Activated CD8-positive, alpha-beta memory T cell treated with anti-CD3 and anti-CD28 coated beads, Interleukin-2, amount 50 U/mL, for 24 hours (primary cell): ENCODE results near the gene PAK5.

Experiments used
- DNase-seq: peaks from one replicate; pipeline ENCODE4 v3.0.0-alpha.2; 2020; ENCODE audit errors: extremely low read depth

PAK5 gene

DNA sequence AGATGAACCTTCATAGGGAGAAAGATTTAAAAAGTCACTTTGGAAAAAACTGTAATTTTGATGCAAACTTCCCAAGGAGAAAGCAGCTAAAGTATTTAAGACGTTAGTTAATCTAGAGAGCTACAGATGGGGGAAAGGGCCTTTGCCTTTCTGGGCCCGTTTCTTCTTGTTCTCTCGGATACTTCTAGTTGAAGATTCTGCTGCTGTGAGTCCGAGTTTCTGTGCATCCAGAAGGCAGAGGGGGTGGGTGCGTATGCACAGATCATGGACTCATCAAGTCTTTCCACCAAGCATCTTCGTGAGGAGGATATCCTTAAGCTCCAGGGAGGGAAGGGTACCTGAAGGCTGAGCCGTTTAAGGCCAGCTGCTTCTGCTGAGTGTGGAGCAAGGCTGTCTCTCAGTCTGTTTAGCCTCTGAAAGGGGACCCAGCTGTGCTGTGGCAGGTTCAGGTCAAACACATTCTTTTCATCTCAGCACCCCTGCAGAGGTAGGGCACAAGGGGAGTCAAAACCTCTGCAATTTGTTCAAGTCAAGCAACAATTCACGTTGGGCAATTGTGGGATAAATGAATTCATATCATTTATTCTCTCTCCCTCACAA, 320.2 kb downstream of the PAK5 start:
- DNase-seq: no peak

DNA sequence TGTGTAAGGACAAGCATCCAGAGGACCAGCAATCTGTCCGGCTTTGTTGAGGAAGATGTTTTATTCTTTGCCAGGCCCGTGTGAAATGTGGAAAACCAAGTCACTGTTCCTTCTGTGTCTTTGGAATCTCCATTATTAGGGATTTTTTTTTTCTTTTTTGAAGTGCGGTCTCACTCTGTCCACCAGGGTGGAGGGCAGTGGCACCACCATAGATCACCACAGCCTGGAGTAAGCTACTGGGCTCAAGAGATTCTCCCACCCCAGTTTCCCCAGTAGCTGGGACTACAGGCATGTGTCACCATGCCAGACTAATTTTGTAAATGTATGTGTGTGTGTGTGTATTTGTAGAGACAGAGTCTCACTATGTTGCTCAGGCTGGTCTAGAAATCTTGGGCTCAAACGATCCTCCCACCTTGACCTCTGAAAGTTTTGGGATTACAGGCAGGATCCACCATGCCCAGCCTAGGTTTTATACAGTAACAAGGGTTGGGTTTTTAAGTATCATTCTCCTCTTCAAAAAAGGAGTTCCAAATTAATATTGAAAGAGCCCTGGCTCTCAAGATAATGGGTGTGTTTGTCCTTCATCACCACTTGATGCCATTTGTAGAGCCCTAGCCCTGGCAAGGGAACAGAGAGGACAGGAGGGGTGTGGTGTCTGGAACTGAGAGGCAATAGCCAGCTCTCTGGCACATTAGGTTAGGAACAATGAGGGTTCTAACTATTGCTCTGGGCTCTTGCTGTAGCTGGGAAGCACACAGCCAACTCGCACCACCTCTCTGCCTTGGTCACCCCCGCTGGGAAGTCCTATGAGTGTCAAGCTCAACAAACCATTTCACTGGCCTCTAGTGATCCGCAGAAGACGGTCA, 321.3 kb downstream of the PAK5 start:
- DNase-seq: no peak

DNA sequence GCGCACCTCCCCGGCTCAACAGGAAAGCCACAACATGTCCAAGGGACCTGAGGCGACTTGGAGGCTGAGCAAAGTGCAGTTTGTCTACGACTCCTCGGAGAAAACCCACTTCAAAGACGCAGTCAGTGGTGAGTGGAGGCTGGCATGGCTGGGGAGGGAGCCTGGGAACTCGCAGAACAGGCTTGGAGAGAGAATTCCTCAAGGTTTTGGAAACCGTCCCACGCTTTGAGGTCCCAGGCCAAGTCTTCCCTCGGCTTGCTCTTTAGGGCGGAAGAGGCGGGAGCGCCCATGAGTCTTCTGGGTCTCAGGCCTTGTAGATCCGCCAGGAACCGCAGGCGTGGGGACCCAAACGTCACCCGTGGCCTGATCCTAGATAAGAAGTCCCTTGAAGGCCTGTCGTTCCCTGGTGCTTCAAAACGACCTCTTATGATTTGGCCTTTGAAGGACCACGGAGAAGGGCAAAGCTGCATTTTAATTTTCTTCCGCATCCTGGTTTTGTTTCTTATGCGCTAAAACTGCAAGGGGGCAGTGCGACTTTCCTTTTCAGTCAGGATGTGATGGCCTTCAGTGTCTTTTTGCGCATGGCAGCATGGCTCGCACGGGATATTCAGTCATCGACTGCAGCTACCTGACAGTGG, 322.5 kb downstream of the PAK5 start:
- DNase-seq: no peak

DNA sequence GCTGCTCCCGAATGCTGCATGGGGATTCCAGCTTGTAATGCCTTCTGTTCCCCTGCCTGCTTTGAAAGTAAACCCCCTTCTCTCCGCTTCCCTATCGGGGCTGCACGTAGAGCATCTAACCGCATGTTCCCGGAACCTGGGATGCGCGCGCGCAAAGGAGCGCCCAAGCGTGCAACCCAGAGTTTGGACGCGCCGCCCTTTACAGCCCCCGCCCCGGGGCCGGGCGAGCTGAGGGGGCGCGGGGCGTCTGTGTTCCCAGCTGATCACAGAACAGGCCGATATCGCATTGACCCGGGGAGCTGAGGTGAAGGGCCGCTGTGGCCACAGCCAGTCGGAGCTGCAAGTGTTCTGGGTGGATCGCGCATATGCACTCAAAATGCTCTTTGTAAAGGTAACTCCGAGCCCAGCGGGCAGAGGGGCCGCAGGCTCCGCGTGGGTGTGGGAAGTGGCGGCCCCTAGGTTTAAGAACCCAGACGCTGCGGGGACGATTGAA, 323.1 kb downstream of the PAK5 start:
- DNase-seq: no peak

DNA sequence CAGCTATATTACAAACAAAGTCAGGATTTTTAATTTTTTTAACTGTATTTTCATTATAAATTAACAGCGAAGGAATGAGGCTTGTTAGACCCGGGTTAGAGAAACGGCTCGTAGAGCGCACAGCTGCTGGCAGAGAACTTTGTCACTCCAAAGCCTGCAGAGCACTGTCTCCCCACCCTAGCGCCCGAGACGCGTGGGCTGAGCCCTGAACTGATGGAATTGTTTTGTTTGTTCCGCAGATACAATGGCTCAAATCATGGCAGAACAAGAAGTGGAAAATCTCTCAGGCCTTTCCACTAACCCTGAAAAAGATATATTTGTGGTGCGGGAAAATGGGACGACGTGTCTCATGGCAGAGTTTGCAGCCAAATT, 323.7 kb downstream of the PAK5 start:
- DNase-seq: no peak

DNA sequence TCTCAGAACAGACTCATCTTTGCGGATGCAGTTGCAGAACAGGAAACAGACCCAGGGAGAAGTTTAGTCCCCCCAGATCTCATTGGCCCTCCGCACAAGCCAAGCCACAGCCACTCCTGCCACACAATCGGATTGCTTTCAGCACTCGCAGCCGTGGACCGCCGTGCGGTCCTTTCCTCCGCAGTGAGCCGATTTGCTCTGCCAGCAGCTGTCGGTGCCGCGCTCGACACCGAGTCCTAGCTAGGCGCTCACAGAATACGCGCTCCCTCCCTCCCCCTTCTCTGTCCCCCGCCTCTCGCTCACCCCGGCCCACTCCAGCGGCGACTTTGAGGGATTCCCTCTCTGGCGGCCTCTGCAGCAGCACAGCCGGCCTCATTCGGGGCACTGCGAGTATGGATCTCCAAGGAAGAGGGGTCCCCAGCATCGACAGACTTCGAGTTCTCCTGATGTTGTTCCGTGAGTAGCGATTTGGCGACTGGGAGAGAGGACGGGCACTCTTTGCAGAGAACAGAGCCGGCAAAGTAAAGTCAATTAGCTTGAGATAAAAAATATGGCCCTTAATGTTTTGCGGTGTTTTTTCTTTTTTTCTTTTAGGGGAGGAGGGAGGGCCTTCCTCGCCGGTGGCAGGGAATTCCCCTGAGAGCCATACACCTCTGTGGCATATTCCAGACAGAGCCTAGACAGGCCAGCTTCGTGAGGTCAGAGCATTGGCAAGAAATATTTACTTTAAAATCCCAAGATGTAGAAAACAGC, 324.2 kb downstream of the PAK5 start, which contains the start of gene LAMP5:
Gene LAMP5, plus strand, starts transcription at position 130 of the 753 bp plus-strand sequence. Its CDS starts 263 bp downstream, at position 393.
- DNase-seq: no peak

DNA sequence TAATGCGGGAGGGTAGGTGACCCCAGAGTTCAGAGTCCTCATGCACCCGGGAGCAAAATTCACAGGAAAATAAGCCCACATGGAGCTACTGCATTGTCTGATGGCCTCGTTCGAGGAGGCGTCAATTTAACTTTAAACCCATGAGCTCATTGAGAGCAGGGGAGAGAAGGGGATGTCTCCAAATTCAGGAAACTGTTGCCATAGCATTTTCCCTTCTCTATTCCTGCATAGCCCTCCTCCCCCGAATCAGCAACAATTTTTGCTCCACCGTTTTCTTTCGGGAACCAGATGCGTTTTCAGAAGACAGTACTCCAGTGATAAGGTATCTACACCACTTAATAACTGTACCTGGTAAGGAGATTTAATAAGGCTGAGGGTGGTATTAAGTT, 324.8 kb downstream of the PAK5 start:
- no peak for DNase-seq

DNA sequence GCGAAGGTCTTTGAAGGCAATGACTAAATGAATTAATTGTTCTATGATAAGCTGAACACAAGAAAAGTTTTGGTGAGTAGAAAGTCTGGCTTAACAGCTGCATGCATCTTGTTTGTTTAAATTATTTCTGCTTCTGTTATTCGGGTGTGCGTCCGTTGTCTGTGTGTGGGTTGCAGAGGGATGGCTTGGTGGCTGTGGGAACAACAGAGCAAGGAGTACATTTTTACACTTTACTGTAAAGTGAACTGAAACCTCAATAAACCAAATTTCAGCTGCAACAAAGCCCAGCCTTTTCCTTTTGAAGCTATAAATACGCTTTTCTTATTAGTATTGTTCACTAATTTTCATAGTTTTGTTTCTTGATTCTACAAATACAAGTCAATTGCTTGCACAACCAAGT, 328.0 kb downstream of the PAK5 start:
- DNase-seq: no peak

DNA sequence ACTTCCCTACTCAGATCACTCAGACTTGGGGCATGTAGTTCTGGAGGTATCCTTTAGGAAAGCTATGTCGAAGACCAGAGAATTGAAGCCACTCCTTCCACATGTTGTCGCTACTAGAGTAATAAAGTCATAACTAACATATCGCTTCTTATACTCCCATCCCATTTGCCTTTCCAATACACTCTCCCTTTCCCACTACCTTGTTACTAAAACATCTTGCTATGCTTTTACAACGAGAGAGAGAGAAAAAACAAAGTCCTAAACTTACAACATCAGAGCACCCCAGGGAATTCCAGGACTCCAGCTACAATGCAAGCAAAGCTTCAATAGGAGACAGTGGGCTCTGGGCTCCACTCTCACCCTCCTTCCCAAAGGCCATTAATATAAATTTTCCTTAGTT, 329.6 kb downstream of the PAK5 start:
- no peak for DNase-seq

DNA sequence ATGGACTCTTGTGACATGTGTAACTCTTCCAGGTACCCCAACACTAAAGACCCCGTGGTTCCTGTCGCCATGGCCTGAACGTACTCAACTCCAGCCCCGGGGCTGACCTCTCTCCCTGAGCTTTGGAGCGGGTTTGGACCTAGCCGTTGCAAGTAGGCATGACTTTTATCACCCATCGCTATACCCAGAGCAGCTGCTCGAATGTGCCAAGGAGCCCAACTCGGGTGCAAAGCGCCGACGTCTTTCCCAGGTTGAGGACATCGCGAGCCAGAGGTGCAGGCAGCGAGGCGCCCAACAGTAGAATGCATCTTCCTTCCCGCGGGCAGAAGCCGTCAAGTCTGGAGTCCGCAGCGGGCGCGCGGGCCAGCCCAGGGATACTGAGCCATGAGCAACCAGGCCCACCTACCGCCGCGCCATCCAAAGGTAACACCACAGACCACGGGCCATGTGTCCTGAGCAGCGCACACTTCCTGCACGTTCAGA, 330.1 kb downstream of the PAK5 start:
- no peak for DNase-seq

DNA sequence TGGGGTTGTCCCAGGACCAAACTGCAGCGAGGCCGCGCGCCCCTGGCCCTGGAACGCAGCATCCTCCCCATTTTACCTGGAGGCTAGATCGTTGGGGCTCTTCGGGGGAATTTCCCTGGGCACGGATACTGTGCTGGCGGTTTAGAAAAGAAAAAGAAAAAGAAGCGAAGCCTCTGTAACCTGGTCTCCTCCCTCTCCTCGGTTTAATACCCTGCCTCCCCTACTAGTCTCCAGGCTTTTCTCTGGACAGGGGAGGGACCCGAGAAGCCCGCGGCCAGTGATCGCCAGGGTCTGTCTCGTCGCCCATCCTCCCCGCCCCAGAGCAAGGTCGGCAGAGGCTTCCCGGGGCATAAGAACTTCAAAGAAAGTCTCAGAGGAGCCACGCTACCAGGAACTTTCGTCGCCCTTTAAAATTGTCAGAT, 330.6 kb downstream of the PAK5 start:
- DNase-seq: no peak

DNA sequence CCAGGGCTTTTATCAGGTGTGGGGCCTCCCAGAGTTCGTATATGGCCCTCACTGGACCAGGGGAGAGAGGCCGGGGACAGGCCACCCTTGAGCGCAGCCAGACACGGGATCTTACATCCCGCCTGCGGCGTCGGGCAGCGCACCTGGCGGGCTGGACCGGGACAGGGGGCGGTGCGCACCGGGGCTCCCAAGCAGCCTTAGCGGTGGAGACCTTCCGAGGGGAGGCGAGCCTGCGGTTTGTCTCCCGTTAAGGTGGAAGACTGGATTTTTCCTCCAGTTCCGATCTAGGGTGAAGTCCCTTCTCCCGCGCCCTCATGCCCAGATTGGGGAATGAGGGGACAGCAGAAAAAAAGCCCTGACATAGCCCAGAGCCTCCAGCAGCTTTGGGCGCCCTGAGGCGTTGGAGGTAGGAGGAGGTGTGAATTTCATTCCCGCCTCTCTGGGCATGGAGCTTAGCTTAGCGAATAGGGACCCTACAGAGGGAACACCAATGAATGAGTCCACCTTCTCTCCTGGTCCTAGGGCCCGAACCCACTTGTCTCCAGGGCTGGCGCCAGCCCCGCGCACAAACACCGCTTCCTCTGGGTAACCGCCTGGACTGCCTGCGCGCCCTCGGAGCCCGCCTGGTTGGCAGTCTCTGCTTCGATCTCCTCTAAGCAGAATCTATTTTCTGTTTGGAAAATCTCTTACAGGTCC, 331.2 kb downstream of the PAK5 start:
- no peak for DNase-seq

DNA sequence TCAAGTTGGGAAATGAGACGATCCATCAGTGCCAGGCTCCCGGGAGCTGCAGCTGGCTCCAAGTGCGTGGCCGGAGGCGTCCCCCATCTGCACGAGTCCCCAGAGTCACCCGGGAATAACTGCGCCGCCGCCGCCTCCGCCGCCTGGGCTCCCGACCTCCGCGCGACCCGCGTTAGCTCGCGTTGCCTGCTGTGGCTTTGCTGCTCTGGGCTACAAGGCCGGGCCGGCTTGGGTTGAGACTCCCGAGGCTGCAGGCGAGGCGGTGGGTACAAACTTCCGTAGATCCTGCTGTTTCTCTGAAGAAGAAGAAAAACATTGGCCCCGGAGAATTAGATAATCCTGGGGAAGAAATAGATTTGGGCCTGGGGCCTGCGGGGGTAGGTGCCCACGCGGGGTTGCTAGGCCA, 331.9 kb downstream of the PAK5 start:
- no peak for DNase-seq

DNA sequence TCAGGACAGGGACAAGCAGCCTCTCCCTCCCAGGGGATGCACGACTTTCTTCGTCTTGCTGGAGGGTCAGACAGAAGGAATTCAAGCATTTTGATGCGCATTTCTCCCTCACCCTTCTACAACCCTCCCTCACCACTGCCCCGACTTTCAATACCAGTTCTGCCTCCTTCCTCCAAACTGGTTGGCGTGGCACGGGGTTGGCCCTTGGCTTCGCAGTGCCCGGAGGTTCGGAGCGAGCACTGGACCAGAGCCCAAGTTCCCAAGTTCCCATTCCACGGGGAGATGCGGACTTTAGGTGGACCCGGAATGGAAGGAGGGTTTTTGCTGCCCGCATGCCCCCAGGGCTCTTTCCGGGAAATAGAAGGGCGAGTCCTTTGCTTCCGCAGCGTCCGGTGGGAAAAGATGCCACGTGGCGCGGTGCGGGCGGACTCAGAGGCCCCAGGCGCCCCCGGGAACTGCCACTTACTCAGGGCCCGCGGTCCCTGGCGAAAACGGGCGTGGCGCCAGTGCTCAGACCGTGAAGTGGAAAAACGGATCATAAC, 332.5 kb downstream of the PAK5 start:
- DNase-seq: no peak

DNA sequence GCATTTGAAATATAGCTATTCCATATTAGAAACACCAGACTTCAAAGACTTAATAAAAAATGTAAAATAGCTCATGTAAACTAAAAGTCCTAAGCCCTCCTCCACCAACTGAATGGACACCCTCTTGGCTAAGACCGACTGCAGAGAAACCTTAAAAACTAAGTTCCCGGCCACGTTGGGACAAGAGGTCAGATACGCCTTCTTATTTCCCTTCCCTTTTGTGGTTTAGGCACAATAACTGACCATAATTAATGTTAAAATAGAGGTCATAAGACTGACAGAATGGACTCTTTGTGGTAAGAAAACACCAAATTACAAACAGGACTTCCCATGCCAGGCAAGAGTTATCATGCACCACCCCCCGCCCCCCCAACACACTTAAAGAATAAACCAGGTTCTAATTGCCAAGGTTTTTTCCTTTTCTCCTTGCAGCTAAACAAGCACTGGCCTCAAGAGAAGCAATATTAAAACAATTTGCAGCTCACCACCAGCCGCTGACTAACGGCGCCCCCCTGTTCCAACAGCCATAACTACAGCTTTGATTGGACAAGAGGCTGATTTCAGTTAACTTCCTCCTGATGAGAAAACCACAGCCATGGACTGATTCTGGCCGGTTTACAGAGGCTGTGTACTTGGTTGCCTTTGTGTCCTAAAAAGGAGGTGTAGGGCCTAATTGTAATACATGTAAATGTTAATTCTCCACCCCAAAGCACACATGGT, 335.2 kb downstream of the PAK5 start:
- DNase-seq: no peak

DNA sequence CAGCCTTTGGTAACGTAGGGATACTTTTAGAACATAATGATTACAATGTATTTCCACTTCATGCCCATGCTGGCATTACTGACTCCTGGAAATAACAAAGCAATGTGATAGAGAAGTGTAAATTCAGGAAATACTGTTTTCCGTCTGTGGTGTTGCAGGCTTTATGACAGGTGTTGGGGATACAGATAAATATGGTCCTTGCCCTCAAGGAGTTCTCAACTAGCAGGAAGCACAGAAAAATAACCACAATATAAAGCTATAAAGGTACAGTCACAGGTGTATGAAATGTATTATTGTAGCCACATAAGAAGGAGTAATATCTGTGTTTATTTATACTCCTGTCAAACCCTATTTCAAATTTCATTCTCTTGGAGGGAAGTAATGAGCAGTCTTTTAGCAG, 337.4 kb downstream of the PAK5 start:
- DNase-seq: no peak

DNA sequence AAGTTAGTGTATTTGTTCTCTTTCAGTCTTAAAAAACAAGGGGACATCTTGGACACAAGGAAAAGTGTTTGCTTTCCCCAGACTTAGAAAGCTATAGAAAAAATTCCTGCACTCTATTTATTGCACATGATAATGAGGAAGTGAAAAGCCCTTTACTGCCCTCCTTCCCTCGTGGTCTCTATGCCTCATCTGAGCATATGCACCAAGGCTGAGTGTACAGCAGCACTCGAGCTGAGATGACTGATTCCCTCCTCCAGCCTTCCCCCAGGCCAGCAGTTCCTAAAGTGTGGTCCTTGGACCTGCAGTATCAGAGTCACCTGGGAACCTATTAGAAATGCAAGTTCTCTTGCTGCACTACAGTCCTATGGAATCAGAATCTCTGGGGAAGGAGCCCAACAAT, 338.8 kb downstream of the PAK5 start:
- DNase-seq: no peak

DNA sequence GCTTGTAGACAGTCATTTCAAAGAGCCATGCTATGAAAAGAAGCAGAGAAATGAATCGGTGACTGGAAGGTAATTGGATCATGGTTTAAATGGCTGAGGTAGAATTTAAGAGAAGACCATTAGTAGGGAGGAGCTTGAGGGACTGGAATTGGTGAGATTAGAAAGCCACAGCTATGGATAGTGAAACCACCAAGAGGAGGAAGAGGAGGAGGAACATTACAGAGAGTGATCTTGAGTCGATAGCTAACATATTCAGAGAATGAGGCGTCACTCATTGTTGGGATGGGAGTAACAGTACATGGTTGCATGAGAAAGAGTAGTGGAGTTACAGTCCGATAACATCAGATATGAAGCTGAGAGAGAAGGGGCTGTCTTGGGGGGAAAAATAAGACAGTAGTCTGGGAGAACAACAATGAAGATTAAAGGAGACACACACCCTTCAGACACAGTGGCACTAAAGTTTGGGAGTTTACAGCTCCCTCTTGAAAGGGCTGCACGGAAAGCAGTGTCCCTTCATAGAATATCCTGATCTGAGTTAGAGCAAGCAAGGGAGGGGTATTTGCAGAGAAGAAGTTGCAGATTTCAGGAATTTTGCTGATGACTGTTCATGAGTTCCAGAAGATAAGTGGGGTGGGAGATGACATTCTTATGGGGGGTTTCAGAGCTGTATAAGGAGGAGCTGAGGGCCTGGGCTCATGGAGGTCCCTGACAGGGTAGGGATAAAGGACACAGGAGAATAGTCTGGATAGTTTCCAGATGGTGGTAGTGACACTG, 339.6 kb downstream of the PAK5 start:
- no peak for DNase-seq

DNA sequence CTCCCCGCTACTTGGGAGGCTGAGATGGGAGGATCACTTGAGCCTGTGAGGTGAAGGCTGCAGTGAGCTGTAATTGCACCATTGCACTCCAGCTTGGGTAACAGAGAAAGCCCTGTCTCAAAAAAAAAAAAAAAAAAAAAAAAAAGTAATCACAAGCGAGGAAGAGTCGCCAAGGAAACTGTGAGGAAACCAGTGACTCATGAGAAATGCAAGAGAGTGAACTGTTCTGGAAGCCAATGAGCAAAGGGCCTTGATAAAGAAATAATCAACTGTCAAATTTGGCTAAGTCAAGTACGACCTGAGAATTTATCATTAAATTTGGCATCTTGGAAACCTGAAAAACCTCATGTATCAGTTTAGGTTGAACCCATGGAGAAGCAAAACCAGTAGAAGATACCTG, 340.6 kb downstream of the PAK5 start:
- DNase-seq: no peak

DNA sequence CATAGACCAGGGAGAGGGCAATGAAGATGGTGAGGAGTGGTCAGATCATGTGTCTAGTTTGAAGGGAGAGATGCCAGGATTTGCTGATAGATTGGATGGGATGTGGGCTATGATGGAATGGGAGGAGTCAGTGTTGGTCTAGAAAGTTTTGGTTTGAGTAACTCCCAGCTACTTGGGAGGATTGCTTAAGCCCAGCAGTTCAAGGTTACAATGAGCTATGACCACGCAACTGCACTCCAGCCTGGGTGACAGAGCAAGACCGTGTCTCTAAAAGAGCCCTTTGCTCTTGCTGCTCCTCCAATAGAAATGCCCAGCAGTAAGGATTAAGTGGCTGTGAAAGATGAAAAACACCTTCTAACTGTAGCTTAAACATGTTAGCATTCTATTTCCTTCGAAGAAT, 342.7 kb downstream of the PAK5 start:
- DNase-seq: no peak
